Caki2 (cell line): ENCODE measurements around the gene MYOCOS. TPM values are rescaled to one million over a fixed set of nuclear protein-coding genes. Genes with fewer than 3 reads are reported as not detected.

ENCODE experiments used
- total RNA-seq: library from RNA; depleted of rRNA; stranded (reverse); fragments of >200 nt; shearing (Covaris generic); gene quantifications from 2 replicates; pipeline ENCODE4 v1.2.3, GENCODE V29; 2014; ENCODE audit warnings: low replicate concordance; rRNA removed

The MYOCOS gene
- total RNA-seq, 1 experiment from 2014 or later, result not detected

Other genes starting within 250 kb of the MYOCOS start
- gene PRRC2C, start 136.7 kb upstream of the MYOCOS start, total RNA-seq, result 12.2 and 27.6 TPM in 2 replicates
- not detected in 2 replicates for gene MYOC, start 30.4 kb downstream of the MYOCOS start, total RNA-seq
- 1.1 and 3.4 TPM in 2 replicates for gene VAMP4, start 119.8 kb downstream of the MYOCOS start, total RNA-seq
- gene METTL13, start 159.4 kb downstream of the MYOCOS start, total RNA-seq, result 48.9 and 64.2 TPM in 2 replicates
- gene DNM3, start 219.3 kb downstream of the MYOCOS start, total RNA-seq, result 1.7 TPM in 1 of 2 replicates, not detected in the other